Smooth muscle cell of the brain vasculature (primary cell): Measurements from ENCODE around the gene PWWP2B.
"Not testable (repeated sequence)": the region's sequence is repeated elsewhere in the genome, so short reads cannot be mapped to it uniquely, and the experiment has no call there.

Experiments used
- DNase-seq: peaks from one replicate; pipeline ENCODE4 v3.0.0-alpha.2; 2012; ENCODE audit warnings: low read depth, low spot score

Gene PWWP2B

GRCh38 chr10:132363376-132363775, 33.6 kb upstream of the PWWP2B start:
- no peak for DNase-seq

GRCh38 chr10:132363921-132364593, 32.9 kb upstream of the PWWP2B start:
- no peak for DNase-seq

- no peak for DNase-seq
Observed at GRCh38 chr10:132364594-132364970, 32.4 kb upstream of the PWWP2B start.

GRCh38 chr10:132365102-132365501, 31.9 kb upstream of the PWWP2B start:
- no peak for DNase-seq

GRCh38 chr10:132366006-132366405, 31.0 kb upstream of the PWWP2B start:
- no peak for DNase-seq

GRCh38 chr10:132366499-132366898, 30.5 kb upstream of the PWWP2B start:
- no peak for DNase-seq

- DNase-seq = no peak
Observed at GRCh38 chr10:132368391-132368790, 28.6 kb upstream of the PWWP2B start.

- DNase-seq = no peak
Observed at GRCh38 chr10:132368881-132369635, 27.9 kb upstream of the PWWP2B start.

- DNase-seq = no peak
Observed at GRCh38 chr10:132369636-132370185, 27.3 kb upstream of the PWWP2B start.

- DNase-seq = no peak
Observed at GRCh38 chr10:132370426-132371340, 26.3 kb upstream of the PWWP2B start.

- DNase-seq = no peak
Observed at GRCh38 chr10:132371641-132372081, 25.3 kb upstream of the PWWP2B start.

- DNase-seq = no peak
Observed at GRCh38 chr10:132372516-132373095, 24.4 kb upstream of the PWWP2B start.

- no peak for DNase-seq
Observed at GRCh38 chr10:132373241-132373955, 23.6 kb upstream of the PWWP2B start.

- DNase-seq = no peak
Observed at GRCh38 chr10:132374176-132374575, 22.8 kb upstream of the PWWP2B start.

GRCh38 chr10:132374612-132375011, 22.4 kb upstream of the PWWP2B start:
- no peak for DNase-seq

GRCh38 chr10:132375116-132375794, 21.7 kb upstream of the PWWP2B start:
- DNase-seq = no peak

- DNase-seq = no peak
Observed at GRCh38 chr10:132375795-132376297, 21.2 kb upstream of the PWWP2B start.

GRCh38 chr10:132376394-132376851, 20.6 kb upstream of the PWWP2B start:
- no peak for DNase-seq

- DNase-seq = no peak
Observed at GRCh38 chr10:132377326-132377725, 19.7 kb upstream of the PWWP2B start.

GRCh38 chr10:132379026-132379425, 18.0 kb upstream of the PWWP2B start:
- not testable (repeated sequence) for DNase-seq
